Measurements from ENCODE around the gene XAF1.

XAF1 gene

GRCh38 chr17:6755731-6756184, at the start of gene XAF1:
Gene XAF1 (plus strand): TSS chr17:6756046. CDS start chr17:6756079, 33 bp downstream.
- DNase-seq (ENCODE audit: low read depth), result no peak
- no peak for TF ChIP-seq CTCF (IDR thresholded peaks at IDR 0.05; ENCODE audit: control insufficient read depth, extremely low read depth, insufficient read depth)
- no peak within 1 kb of the TSS for H3K4me3 ChIP-seq (ENCODE audit: low read depth, low read length)

GRCh38 chr17:6706499-6706898, 49.3 kb upstream of the XAF1 start:
- no peak overlapping the region for H3K4me3 ChIP-seq (ENCODE audit: low read depth, low read length)
- no peak for DNase-seq (ENCODE audit: low read depth)
- no peak for TF ChIP-seq CTCF (IDR thresholded peaks at IDR 0.05; ENCODE audit: control insufficient read depth, extremely low read depth, insufficient read depth)

GRCh38 chr17:6706996-6707395, 48.9 kb upstream of the XAF1 start:
- DNase-seq (ENCODE audit: low read depth), result no peak
- H3K4me3 ChIP-seq (ENCODE audit: low read depth, low read length), result no peak overlapping the region
- no peak for TF ChIP-seq CTCF (IDR thresholded peaks at IDR 0.05; ENCODE audit: control insufficient read depth, extremely low read depth, insufficient read depth)

DNA sequence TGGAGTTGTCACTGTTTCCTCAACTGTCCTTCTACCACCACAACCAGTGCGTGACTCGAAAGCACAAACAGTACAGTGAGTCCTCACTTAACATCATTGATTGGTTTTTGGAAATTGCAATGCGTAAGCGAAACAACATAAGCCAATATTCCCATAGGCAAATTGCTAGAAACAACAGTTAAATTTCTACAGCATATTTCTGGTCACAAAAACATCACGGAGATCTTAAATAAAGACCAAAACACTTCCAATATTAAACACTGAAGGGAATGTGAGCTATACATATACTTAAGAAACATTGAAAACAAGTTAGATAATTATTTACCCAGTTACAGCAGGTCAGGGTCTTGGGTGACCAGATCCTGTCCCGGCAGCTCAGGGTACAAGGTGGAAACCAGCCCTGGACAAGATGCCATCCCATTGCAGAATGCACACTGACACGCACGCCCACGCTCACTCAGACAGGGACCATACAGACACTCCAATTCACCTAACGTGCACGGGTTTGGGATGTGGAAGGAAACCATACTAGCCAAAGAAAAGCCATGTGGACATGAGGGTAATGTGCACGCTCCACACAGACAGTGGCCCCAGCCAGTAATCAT, 47.4 kb upstream of the XAF1 start:
- no peak overlapping the region for H3K4me3 ChIP-seq (ENCODE audit: low read depth, low read length)
- TF ChIP-seq CTCF (IDR thresholded peaks at IDR 0.05; ENCODE audit: control insufficient read depth, extremely low read depth, insufficient read depth), result no peak
- DNase-seq (ENCODE audit: low read depth), result no peak

DNA sequence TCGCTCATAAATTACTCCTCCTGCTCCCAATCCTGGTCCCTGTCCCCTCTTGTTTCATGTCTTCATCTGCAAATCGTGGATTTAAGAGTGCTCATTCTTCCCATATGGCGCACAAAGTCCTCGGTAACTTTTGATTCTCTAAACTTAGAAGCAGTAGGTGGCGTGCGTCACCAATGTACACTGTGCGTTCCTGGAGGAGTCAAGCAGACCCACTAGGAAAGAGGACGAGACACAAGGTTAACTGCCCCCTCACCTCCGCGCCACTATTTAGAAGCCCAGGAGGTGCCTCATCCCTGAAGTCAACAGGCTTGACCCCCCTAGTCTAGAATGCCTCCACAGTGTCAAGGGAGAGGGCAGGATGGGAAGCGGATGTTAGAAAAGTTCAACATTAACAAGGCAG, 45.5 kb upstream of the XAF1 start:
- no peak overlapping the region for H3K4me3 ChIP-seq (ENCODE audit: low read depth, low read length)
- no peak for DNase-seq (ENCODE audit: low read depth)

GRCh38 chr17:6711081-6711674, 44.7 kb upstream of the XAF1 start:
- TF ChIP-seq CTCF (IDR thresholded peaks at IDR 0.05; ENCODE audit: control insufficient read depth, extremely low read depth, insufficient read depth), result no peak
- no peak overlapping the region for H3K4me3 ChIP-seq (ENCODE audit: low read depth, low read length)
- DNase-seq (ENCODE audit: low read depth), result no peak

More for the DNA sequence above, 45.5 kb upstream of the XAF1 start:
- TF ChIP-seq CTCF (IDR thresholded peaks at IDR 0.05; ENCODE audit: control insufficient read depth, extremely low read depth, insufficient read depth), result peak; percentile 26; the same call in 1 of the 2 replicates

GRCh38 chr17:6711681-6712057, 44.2 kb upstream of the XAF1 start:
- H3K4me3 ChIP-seq (ENCODE audit: low read depth, low read length), result no peak overlapping the region
- no peak for DNase-seq (ENCODE audit: low read depth)
- TF ChIP-seq CTCF (IDR thresholded peaks at IDR 0.05; ENCODE audit: control insufficient read depth, extremely low read depth, insufficient read depth), result no peak
